Measurements from ENCODE around the gene IQSEC1. TPM values are rescaled to one million over a fixed set of nuclear protein-coding genes. Genes with fewer than 3 reads are reported as not detected.

The IQSEC1 gene
- total and polyA plus RNA-seq, 2 experiments from 2014 or later = 21.2 to 24.7 TPM

DNA sequence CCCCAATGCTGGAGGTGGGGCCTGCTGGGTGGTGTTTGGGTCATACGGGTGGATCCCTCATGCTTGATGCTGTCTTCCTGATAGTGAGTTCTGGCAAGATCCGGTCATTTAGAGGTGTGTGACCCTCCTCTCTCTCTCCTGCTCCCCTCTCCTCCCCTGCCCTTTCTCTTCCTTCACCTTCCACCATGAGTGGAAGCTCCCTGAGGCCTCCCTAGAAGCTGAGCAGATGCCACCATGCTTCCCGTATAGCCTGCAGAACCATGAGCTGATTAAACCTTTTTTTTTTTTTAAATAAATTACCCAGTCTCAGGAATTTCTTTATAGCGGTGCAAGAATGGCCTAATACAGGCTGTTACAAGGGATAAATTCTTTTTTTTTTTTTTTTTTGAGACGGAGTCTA lies 36.3 kb upstream of the IQSEC1 start:
- Histone ChIP-seq H3K27me3 (no peaks in the 10 kb centered on the region), H3K27ac (no peak overlapping the region), H3K9me2 (replicated peaks; ENCODE audit: insufficient read depth) (no peaks in the 10 kb centered on the region), H3K4me3 (no peak overlapping the region), H3K79me2 (no peaks in the 10 kb centered on the region), H3K4me2 (no peak overlapping the region), H2AFZ (no peak overlapping the region), H4K20me1 (ENCODE audit: insufficient read depth, poor library complexity, severe bottlenecking) (no peaks in the 10 kb centered on the region), H3K9me3 (ENCODE audit: low read depth) (no peaks in the 10 kb centered on the region), H3K4me1 (ENCODE audit: insufficient read depth) (no peaks in the 10 kb centered on the region), H3K36me3 (replicated peaks; ENCODE audit: insufficient read depth, low read depth) (no peaks in the 10 kb centered on the region)
- over 99% methylated on average over 5 of the region's 5 CpGs for WGBS (ENCODE audit: low lambda C conversion rate, missing lambda C conversion rate)
- no peak for DNase-seq (ENCODE audit: low spot score)
- no peak for TF ChIP-seq EZH2phosphoT487 (IDR thresholded peaks at IDR 0.05; ENCODE audit: low read depth, severe bottlenecking, unreplicated experiment)
- TF ChIP-seq, protein P1, sequence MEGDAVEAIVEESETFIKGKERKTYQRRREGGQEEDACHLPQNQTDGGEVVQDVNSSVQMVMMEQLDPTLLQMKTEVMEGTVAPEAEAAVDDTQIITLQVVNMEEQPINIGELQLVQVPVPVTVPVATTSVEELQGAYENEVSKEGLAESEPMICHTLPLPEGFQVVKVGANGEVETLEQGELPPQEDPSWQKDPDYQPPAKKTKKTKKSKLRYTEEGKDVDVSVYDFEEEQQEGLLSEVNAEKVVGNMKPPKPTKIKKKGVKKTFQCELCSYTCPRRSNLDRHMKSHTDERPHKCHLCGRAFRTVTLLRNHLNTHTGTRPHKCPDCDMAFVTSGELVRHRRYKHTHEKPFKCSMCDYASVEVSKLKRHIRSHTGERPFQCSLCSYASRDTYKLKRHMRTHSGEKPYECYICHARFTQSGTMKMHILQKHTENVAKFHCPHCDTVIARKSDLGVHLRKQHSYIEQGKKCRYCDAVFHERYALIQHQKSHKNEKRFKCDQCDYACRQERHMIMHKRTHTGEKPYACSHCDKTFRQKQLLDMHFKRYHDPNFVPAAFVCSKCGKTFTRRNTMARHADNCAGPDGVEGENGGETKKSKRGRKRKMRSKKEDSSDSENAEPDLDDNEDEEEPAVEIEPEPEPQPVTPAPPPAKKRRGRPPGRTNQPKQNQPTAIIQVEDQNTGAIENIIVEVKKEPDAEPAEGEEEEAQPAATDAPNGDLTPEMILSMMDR (IDR thresholded peaks at IDR 0.05; ENCODE audit: poor library complexity) = no peak
- TF ChIP-seq EZH2 (IDR thresholded peaks at IDR 0.05; ENCODE audit: borderline replicate concordance) = no peak

DNA sequence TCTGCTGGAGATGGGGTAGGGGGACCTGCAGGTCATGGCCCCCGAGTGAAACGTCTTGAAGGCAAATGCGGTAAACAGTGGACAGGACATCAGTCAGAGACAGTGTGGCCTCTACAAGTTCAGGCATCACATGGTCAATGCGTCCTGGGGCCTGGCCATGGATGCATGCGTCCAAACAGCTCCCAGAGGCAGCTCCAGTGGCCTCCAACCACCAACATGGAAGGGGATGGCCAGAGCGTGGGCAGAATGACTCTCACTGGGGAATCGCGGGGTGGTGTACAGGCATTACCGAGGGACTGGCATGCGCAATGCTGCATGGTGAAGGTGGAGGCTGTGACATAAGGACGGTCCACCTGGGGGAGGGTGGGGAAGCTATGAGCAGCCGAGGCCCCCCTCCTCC lies 35.6 kb upstream of the IQSEC1 start:
- H3K9me3 ChIP-seq (ENCODE audit: low read depth) = no peaks in the 10 kb centered on the region
- H3K4me2 ChIP-seq = no peak overlapping the region
- H3K36me3 ChIP-seq (replicated peaks; ENCODE audit: insufficient read depth, low read depth) = no peaks in the 10 kb centered on the region
- WGBS (ENCODE audit: low lambda C conversion rate, missing lambda C conversion rate) = 93% methylated on average over 12 of the region's 12 CpGs
- TF ChIP-seq EZH2phosphoT487 (IDR thresholded peaks at IDR 0.05; ENCODE audit: low read depth, severe bottlenecking, unreplicated experiment) (no peak), EZH2 (IDR thresholded peaks at IDR 0.05; ENCODE audit: borderline replicate concordance) (no peak)
- TF ChIP-seq, protein P1 (IDR thresholded peaks at IDR 0.05; ENCODE audit: poor library complexity) = no peak
- H2AFZ ChIP-seq = no peak overlapping the region
- no peak for DNase-seq (ENCODE audit: low spot score)
- H4K20me1 ChIP-seq (ENCODE audit: insufficient read depth, poor library complexity, severe bottlenecking) = no peaks in the 10 kb centered on the region
- no peak overlapping the region for H3K27ac ChIP-seq
- H3K9me2 ChIP-seq (replicated peaks; ENCODE audit: insufficient read depth) = no peaks in the 10 kb centered on the region
- no peaks in the 10 kb centered on the region for H3K79me2 ChIP-seq
- H3K4me1 ChIP-seq (ENCODE audit: insufficient read depth) = no peaks in the 10 kb centered on the region
- H3K27me3 ChIP-seq = no peaks in the 10 kb centered on the region
- no peak overlapping the region for H3K4me3 ChIP-seq

DNA sequence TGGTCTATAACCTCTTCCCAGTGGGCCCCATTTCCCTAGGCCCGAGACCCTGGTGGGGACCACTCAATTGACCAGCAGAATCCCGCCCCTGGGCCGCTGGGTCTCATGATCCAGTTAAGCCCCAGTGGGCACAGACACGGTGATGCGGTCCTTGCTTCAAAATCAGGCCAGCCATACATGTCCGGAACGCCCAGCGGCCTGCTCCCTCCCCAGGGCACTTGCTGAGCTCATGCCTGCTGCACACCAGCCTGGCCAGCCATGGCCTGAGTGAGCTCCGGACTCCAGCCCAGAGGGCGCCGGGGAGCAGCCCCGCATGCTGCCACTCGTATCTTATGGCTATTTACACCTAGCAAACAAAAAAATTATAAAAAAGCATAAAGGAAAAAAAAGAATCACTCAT lies 34.4 kb upstream of the IQSEC1 start:
- WGBS (ENCODE audit: low lambda C conversion rate, missing lambda C conversion rate) = 87% methylated on average over 13 of the region's 13 CpGs
- H3K4me2 ChIP-seq = no peak overlapping the region

More for the DNA sequence above, 34.4 kb upstream of the IQSEC1 start:
- DNase-seq (ENCODE audit: low spot score) = no peak
- no peaks in the 10 kb centered on the region for H3K9me3 ChIP-seq (ENCODE audit: low read depth)
- no peaks in the 10 kb centered on the region for H4K20me1 ChIP-seq (ENCODE audit: insufficient read depth, poor library complexity, severe bottlenecking)
- no peaks in the 10 kb centered on the region for H3K27me3 ChIP-seq
- no peak for TF ChIP-seq EZH2 (IDR thresholded peaks at IDR 0.05; ENCODE audit: borderline replicate concordance)
- TF ChIP-seq, protein P1 (IDR thresholded peaks at IDR 0.05; ENCODE audit: poor library complexity) = no peak
- TF ChIP-seq EZH2phosphoT487 (IDR thresholded peaks at IDR 0.05; ENCODE audit: low read depth, severe bottlenecking, unreplicated experiment) = no peak
- no peak overlapping the region for H3K4me3 ChIP-seq
- H3K4me1 ChIP-seq (ENCODE audit: insufficient read depth) = no peaks in the 10 kb centered on the region
- no peaks in the 10 kb centered on the region for H3K9me2 ChIP-seq (replicated peaks; ENCODE audit: insufficient read depth)
- H3K27ac ChIP-seq = no peak overlapping the region
- no peaks in the 10 kb centered on the region for H3K79me2 ChIP-seq
- H2AFZ ChIP-seq = no peak overlapping the region
- no peaks in the 10 kb centered on the region for H3K36me3 ChIP-seq (replicated peaks; ENCODE audit: insufficient read depth, low read depth)

Measured in hepatocyte (in vitro differentiated cells).